GM12801 (cell line): ENCODE data around the gene MATR3.

Source experiments
- TF ChIP-seq, protein P1 (sequence below): IDR thresholded peaks from one replicate; pipeline ENCODE4 v1.5.1; 2011; ENCODE audit warnings: control low read depth; ENCODE audit not compliant: insufficient read length; ENCODE audit errors: extremely low read depth

MATR3 gene

DNA sequence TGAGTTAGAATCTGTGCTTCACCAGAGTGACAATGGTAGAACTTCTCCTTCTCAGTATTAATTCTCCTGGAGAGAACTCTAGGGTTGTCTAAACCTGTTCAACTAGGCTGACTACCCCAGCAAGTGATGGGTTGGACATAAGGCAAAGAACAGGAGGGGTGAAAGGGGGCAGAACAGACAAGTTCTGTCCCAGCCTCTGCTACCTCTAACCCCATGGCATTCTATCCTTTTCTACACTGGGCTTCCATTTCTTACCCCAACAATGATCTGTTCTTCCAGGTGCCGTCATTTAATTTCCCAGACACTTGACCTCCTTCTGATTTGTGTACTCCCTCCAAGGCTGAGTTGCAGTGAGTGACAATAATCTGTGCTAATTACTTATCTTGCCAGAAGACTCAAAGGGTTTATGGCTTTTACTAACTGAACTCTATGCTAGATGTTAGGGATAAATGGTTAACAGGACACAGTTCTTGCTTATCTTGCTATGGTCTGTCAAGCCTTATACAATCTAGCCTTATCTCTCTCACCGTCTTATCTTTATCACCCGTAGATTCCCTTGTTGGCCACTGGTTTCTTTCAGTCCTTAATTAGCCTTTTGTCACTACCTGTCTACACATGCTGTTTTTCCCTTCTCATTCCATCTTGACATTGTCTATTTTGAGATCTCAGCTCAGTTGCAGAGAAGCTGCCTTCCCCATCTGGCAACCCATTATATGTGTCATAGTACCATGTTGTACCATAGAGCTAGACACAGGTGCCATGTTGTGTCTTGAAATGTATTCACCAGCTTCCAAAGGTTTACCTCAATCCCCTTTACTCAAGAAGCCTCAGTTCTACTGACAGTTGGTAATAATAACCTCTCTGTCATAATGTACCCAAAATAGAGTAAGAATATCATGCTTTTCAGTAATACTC lies 10.0 kb upstream of the MATR3 start:
- TF ChIP-seq, protein P1, sequence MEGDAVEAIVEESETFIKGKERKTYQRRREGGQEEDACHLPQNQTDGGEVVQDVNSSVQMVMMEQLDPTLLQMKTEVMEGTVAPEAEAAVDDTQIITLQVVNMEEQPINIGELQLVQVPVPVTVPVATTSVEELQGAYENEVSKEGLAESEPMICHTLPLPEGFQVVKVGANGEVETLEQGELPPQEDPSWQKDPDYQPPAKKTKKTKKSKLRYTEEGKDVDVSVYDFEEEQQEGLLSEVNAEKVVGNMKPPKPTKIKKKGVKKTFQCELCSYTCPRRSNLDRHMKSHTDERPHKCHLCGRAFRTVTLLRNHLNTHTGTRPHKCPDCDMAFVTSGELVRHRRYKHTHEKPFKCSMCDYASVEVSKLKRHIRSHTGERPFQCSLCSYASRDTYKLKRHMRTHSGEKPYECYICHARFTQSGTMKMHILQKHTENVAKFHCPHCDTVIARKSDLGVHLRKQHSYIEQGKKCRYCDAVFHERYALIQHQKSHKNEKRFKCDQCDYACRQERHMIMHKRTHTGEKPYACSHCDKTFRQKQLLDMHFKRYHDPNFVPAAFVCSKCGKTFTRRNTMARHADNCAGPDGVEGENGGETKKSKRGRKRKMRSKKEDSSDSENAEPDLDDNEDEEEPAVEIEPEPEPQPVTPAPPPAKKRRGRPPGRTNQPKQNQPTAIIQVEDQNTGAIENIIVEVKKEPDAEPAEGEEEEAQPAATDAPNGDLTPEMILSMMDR: no peak

DNA sequence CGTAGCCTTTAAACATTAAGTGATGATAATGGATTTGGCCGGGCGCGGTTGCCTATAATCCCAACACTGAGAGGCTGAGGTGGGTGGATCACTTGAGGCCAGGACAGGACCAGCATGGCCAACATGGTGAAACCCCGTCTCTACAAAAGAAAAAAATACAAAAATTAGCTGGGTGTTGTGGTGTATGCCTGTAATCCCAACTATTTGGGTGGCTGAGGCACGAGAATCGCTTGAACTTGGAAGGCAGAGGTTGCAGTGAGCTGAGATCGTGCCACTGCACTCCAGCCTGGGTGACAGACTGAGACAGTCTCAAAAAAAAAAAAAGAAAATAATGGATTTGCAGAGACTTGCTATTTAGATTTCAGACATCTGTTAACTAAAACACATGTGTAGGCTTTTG lies 9.2 kb upstream of the MATR3 start:
- TF ChIP-seq, protein P1: no peak

DNA sequence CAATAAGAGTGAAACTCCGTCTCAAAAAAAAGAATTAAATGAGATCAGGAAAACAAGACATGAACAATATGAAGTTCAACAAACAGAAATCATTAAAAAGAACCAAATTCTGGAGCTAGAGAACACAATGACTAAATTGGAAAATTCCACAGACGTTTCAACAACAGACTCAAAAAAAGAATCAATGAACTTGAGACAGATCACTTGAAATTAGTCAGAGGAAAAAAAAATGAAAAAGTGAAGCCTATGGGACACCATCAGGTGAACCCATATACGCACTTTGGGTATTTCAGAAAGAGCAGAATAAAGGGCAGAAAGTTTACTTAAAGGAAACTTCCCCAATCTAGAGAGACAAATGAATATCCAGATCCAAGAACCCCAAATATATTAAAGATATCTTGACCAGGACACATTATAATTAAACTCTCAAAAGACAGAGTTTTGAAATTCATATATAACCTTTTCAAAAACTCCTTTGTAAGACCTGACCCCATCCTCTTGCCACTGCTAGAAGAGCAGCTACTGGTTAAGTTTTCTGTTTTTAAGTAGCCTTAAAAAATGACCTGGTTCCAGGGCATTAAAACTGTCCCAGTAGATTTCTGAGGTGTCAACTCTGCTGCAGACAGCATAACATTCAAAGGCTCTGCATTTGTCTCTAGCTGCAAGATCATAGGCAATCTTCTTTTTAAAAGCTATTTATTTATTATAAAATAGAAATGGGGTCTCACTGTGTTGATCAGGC lies 7.7 kb upstream of the MATR3 start:
- TF ChIP-seq, protein P1: no peak

DNA sequence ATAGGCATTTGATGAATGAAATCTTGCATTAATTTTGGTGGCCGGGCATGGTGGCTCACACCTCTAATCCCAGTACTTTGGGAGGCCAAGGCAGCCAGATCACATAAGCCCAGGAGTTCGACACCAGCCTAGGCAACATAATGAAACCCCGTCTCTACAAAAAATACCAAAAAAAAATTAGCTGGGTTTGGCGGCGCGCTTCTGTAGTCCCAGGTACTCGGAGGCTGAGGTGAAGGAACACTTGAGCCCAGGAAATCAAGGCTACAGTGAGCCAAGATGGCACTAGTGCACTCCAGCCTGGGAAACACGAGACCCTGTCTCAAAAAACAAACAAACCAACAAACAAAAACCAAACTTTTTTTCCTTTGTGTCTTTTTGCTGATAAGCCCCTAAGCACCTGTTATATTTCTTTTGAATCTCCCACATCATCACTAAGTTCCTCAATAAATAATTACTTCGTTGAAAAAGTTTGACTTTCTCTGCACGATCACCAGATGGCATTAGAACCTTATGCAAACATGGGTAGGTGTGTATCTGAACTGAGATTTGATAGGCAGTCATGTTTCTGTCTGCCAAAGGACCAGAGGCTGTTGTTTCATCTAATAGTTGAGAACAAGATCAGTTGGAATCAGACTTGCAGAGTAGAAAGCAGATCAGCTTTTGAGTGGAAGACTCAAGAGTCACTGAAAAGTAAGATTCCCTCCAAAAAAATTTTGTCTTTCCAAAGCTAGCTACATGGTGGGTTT lies 5.5 kb upstream of the MATR3 start:
- TF ChIP-seq, protein P1: no peak

DNA sequence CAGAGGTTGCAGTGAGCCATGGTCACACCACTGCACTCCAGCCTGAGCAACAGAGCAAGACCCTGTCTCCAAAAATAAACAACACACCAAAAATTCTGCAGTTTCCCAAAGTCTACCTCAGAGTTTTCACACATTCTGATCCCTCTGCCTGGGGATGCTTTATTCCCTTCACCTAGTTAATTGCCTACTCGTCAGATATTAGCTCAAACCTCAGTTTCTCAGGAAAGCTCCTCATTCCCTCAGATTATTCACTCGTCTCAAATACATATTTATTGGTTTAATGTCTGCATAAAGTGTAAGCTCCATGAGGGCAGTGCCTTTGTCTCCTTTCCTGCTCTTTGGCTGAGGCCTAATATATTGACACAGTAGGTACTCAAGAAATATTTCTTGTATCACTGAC lies 2.5 kb upstream of the MATR3 start:
- TF ChIP-seq, protein P1: no peak

DNA sequence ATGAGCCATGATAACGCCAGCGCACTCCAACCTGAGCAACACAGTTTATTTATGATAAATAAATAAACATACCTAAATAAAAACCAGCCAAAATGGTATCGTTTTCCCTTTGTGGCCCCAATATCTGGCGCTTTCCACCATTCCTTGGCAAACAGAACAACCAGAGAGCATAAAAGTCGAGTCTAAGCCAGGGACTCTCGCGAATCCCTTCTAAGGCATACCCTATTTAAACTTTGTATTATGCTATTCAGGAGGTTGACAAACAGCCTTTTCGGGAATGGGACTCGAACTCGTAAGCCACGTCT lies 386 bp upstream of the MATR3 start:
- TF ChIP-seq, protein P1: no peak
